ENCODE results near the gene HOXC11.

Gene HOXC11

DNA sequence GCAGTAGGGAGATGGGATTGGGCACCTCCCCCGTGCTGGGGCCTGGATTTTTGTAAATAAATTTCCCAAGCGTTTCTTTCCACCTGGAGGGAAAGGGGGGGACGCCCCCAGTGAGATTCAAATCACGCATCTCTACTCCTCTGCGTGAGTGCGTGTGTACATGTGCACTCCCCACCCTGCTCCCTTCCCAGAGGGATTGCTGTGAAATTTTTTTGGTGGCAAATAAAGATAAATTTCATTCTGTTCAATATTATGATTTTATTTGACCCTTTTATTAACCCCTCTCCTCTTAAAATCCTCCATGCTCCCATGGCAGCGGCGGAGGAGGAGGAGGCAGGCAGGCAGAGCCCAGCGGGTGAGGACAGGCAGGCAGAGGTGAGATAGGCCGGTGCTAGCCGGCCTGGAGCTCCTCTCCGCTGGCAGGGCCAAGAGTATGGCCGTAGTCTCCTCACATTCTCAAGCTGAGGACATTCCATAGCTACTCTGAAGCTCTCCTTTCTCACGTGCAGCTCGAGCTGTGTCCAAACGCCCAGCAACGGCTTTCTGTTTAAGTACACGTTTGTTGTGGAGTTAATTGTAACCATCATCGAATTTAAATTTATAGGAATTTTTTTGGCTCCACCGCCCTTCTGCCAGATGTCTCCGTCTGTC is 3.4 kb downstream of the HOXC11 start:
- TF ChIP-seq, protein P1, sequence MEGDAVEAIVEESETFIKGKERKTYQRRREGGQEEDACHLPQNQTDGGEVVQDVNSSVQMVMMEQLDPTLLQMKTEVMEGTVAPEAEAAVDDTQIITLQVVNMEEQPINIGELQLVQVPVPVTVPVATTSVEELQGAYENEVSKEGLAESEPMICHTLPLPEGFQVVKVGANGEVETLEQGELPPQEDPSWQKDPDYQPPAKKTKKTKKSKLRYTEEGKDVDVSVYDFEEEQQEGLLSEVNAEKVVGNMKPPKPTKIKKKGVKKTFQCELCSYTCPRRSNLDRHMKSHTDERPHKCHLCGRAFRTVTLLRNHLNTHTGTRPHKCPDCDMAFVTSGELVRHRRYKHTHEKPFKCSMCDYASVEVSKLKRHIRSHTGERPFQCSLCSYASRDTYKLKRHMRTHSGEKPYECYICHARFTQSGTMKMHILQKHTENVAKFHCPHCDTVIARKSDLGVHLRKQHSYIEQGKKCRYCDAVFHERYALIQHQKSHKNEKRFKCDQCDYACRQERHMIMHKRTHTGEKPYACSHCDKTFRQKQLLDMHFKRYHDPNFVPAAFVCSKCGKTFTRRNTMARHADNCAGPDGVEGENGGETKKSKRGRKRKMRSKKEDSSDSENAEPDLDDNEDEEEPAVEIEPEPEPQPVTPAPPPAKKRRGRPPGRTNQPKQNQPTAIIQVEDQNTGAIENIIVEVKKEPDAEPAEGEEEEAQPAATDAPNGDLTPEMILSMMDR (conservative IDR thresholded peaks at IDR 0.05; ENCODE audit: low read depth, low read length): no peak
- no peak overlapping the region for H3K4me3 ChIP-seq (ENCODE audit: low read length)
- DNase-seq (ENCODE audit: low read depth): no peak

DNA sequence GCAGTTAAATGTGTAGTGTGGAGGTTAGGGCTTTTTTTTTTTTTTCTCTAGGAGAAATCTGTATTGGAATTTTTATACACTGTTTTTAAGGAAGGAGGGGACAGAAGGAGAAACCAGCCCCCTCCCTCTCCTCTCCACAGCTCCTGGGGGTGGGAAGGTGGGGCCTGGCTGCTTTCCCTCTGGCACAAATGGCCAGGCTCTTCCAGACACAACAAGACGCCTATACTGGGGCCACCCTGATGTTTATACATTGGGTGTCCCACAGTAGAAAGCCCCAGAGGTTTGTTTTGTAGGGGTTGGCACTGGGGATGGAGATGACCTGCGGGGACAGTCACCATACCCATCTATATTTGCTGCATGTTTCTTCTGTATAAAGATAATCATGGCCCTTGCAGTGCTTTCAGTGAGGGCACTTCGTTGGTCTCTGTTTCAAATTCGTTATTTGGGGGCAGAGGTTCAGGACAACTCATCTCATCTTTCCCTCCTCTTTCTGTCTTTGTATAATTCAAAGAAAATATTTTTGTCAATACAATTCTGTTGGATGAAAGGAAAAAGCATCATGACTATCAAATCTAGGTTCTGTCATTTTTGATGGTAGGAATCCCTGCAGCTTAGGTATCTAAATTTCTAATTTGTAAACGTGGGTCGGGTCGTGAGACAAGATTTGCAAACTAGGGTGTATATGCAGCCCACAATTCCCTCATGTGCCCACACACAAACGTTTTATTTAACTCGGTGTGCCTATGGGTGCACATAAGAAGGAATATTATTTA is 4.1 kb downstream of the HOXC11 start:
- DNase-seq (ENCODE audit: low read depth): no peak
- no peak overlapping the region for H3K4me3 ChIP-seq (ENCODE audit: low read length)
- TF ChIP-seq, protein P1 (conservative IDR thresholded peaks at IDR 0.05; ENCODE audit: low read depth, low read length): no peak

GRCh38 chr12:53977596-53978445 is 4.9 kb downstream of the HOXC11 start:
- H3K4me3 ChIP-seq (ENCODE audit: low read length): no peak overlapping the region
- DNase-seq (ENCODE audit: low read depth): no peak
- TF ChIP-seq, protein P1 (conservative IDR thresholded peaks at IDR 0.05; ENCODE audit: low read depth, low read length): no peak

DNA sequence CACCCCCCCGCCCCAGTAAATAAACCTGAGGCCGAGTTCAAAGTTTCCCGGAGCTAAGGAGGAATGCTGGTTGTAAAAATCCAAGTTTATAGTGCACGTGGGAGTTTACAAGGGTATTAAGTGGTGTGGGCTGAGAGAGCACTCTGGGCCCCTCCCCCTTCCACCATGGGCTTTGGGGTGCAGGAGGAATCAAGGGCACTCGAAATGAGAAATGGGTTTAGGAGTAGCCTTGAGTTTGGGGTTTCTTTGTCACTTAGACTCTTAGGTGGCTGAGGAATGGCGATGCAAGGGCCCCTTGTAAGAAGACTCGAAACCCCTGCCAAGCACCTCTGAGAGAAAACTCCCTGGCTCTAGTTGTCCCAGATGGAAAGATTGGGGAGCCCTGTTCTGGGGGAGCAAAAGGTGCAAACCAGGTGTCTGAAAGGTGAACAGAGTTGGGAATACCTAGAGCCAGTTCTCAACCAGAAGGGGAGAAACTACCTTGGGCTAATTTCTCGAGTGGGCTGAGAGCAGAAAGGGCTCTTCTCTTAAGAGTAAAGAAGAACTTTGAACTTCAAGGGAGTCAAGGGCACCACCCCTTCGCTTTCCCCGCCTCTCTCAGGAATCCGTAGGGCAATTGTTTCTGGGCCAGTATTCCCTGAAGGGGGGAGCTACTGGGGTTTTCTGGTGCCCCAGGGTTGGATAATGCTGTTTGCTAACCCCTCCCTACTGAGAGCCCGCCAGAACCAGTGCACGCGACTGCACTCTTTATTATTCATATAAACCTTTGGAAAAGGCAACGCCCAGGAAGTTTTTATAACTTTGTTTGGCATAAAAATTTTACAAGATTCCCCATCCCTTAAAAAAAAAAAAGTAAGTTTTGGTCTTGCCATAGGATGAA is 5.8 kb downstream of the HOXC11 start:
- DNase-seq (ENCODE audit: low read depth): no peak
- TF ChIP-seq, protein P1 (conservative IDR thresholded peaks at IDR 0.05; ENCODE audit: low read depth, low read length): no peak
- H3K4me3 ChIP-seq (ENCODE audit: low read length): no peak overlapping the region

DNA sequence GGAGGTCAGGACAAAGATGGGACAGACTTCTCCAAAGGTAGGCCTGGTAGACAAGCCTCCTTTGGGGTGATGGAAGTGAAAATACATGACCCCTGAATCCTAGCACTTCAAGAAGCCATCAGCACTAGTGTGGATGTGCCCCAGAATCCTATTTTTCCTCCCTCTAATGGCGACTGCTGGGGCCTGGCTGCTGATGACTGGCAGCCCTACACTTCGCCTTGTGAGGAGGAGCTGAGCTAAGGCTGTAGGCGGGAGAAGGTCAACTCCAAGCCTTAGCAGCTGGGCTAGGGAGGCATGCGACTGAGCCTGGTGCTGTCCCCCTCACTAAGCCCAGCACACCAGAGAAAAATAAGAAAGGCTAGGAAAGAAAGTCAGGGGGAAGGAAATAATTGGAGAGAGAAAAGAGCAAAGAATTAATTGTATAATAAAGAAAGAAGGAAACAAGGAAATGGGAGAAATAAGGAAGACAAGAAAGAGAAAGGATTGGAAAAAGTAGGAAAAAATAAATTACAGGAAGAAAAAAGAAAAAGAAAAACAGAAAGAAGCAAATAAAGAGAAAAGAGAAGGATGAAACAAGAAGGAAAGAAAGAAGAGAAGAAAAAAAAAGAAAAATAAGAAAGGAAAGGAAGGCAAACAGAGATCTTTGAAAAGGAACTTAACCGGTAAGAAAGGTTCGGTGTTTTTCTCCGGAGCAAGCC is 7.3 kb downstream of the HOXC11 start:
- no peak for DNase-seq (ENCODE audit: low read depth)
- TF ChIP-seq, protein P1 (conservative IDR thresholded peaks at IDR 0.05; ENCODE audit: low read depth, low read length): no peak
- no peak overlapping the region for H3K4me3 ChIP-seq (ENCODE audit: low read length)

Data from retinal pigment epithelial cell (primary cell).